Measurements from ENCODE around the gene OR10H1.
"Not testable (repeated sequence)": the region's sequence is repeated elsewhere in the genome, so short reads cannot be mapped to it uniquely, and the experiment has no call there.

Gene OR10H1

DNA sequence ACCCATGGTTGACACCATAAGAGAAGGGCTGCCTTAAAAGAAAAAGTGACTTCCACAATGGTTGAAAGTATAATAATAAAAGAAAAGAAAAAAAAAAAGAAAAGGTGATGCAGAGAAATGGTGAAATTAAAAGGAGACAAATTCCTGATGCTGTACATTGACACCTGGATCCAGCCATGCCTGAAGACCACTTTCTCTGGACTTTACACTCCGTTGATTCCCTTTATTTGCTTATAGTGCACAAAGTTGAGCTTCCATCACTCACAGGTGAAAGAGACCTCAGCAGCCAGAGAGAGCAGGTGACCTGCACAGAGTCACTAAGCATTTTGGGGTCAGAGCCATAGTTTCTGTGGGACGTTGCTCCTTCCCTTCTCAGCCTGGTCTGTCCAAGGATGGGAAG is 40.2 kb downstream of the OR10H1 start:
- Mint-ChIP-seq H3K4me3 (no peak overlapping the region), H3K36me3 (no peaks in the 10 kb centered on the region), H3K27ac (no peak overlapping the region), H3K27me3 (peaks cover 66 to 74% of the 10 kb centered on the region in 2 donors), H3K4me1 (no peaks in the 10 kb centered on the region), H3K9me3 (no peaks in the 10 kb centered on the region)
- no peak for ATAC-seq (replicated peaks)
- DNase-seq, result no peak

DNA sequence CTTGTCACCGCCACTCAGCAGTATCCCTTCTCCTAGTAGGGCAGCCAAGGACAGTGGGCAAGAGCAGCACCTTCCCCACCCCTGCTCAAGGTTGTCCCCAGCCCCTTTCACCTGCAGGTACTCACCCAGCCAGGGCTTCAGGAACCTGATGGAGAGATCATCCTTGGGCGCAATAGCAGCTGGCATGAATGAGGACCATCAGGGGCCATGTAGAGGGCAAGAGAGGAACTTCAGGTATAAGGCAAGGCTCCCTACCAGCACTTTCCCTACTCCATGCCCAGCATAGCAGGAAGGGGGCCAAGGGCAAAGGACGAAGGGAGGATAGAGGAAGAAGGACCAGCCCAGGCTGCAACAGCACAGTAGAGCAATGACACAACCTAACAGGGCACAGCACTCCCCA is 41.3 kb downstream of the OR10H1 start:
- not testable (repeated sequence) for H3K4me3 Mint-ChIP-seq; H3K9me3 Mint-ChIP-seq; H3K36me3 Mint-ChIP-seq; DNase-seq; H3K27ac Mint-ChIP-seq; H3K4me1 Mint-ChIP-seq; ATAC-seq (replicated peaks)
- H3K27me3 Mint-ChIP-seq, result peaks cover 75 to 77% of the 10 kb centered on the region in 2 donors

- Mint-ChIP-seq H3K9me3 (peaks cover 0 to 1% of the 10 kb centered on the region in 2 donors), H3K36me3 (no peaks in the 10 kb centered on the region), H3K27me3 (peaks cover 62% of the 10 kb centered on the region in 2 donors), H3K4me3 (no peak overlapping the region), H3K27ac (no peak overlapping the region), H3K4me1 (no peaks in the 10 kb centered on the region)
- ATAC-seq (replicated peaks) (no peak), DNase-seq (no peak)
Observed at GRCh38 chr19:15769586-15769985, 45.9 kb downstream of the OR10H1 start.

- Mint-ChIP-seq H3K36me3 (peaks cover 0 to 2% of the 10 kb centered on the region in 2 donors), H3K27ac (no peak overlapping the region), H3K4me3 (no peak overlapping the region), H3K4me1 (no peaks in the 10 kb centered on the region), H3K27me3 (peaks cover 70 to 76% of the 10 kb centered on the region in 2 donors), H3K9me3 (peaks cover 0 to 7% of the 10 kb centered on the region in 2 donors)
- DNase-seq (no peak), ATAC-seq (replicated peaks) (no peak)
Observed at GRCh38 chr19:15759962-15760565, 55.4 kb downstream of the OR10H1 start.

- Mint-ChIP-seq H3K27me3 (peaks cover 76 to 82% of the 10 kb centered on the region in 2 donors), H3K36me3 (peaks cover 0 to 2% of the 10 kb centered on the region in 2 donors), H3K4me3 (no peak overlapping the region), H3K4me1 (no peaks in the 10 kb centered on the region), H3K27ac (no peak overlapping the region), H3K9me3 (peaks cover 0 to 3% of the 10 kb centered on the region in 2 donors)
- DNase-seq (no peak), ATAC-seq (replicated peaks) (no peak)
Observed at GRCh38 chr19:15758379-15758778, 57.1 kb downstream of the OR10H1 start.

All from stimulated activated naive B cell treated with anti-CD40 and anti-IgM and Interleukin-4, amounts not matched to agents 10 μg/mL and 1 μg/mL and 100 μg/mL, for 72 hours (primary cell).